22Rv1 (cell line): Measurements from ENCODE around the gene PACS1.

ENCODE experiments used
- H3K27ac ChIP-seq: fragments of 450-650 bp; 2 replicates; pipeline ENCODE4 v1.5.1; 2017
- ZFX ChIP-seq: fragments of 450-650 bp; IDR thresholded peaks from 2 replicates; pipeline ENCODE4 v1.6.1; 2017; ENCODE audit warnings: antibody characterized with exemption, borderline replicate concordance
- TF ChIP-seq, protein P1 (sequence below): fragments of 450-650 bp; IDR thresholded peaks from 2 replicates; pipeline ENCODE4 v1.5.1; 2017; ENCODE audit warnings: mild to moderate bottlenecking

The PACS1 gene

DNA sequence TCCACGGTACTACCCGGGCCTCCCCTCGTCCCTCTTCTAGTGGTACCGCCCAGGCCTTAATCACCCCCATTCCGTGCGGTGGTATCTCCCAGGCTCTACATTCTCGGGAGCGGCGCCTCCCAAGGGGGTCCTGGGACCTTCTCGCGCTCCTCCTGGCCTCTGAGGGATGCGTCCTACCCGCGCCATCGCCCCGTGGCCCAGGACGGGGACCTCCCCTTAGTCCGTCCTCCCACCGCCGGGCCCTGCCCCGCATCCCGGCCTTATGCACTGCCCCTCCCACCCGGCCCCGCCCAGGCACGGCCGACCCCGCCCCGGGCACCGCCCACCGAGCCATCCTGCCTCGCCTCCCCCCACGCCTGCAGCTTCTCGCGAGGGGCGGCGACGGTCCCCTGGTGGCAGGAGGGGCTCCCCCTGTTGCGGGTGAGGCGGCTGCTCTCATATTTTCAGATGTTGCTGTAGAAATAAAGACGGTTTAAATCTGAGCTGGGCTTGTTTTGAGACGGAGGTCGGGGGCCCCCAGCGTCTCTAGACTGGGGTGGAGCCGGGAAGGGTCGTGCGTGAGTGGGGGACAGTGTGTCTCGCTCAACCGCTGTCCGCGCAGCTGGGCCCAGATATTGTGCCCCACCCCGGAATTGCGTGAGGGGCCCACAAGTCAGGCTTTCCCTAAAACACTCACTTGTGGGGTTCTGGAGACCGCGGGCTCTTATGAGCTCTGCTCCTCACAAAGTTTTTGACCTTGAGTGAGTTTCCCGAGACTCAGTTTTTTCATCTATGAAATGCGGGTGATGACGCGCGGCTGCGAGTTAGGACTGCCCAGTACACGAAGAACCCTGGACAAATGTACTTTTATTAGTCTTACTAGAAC is 197.5 kb downstream of the PACS1 start:
- H3K27ac ChIP-seq, result peak overlapping the region; percentile 93
- no peak for TF ChIP-seq ZFX
- TF ChIP-seq, protein P1, sequence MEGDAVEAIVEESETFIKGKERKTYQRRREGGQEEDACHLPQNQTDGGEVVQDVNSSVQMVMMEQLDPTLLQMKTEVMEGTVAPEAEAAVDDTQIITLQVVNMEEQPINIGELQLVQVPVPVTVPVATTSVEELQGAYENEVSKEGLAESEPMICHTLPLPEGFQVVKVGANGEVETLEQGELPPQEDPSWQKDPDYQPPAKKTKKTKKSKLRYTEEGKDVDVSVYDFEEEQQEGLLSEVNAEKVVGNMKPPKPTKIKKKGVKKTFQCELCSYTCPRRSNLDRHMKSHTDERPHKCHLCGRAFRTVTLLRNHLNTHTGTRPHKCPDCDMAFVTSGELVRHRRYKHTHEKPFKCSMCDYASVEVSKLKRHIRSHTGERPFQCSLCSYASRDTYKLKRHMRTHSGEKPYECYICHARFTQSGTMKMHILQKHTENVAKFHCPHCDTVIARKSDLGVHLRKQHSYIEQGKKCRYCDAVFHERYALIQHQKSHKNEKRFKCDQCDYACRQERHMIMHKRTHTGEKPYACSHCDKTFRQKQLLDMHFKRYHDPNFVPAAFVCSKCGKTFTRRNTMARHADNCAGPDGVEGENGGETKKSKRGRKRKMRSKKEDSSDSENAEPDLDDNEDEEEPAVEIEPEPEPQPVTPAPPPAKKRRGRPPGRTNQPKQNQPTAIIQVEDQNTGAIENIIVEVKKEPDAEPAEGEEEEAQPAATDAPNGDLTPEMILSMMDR, result no peak

DNA sequence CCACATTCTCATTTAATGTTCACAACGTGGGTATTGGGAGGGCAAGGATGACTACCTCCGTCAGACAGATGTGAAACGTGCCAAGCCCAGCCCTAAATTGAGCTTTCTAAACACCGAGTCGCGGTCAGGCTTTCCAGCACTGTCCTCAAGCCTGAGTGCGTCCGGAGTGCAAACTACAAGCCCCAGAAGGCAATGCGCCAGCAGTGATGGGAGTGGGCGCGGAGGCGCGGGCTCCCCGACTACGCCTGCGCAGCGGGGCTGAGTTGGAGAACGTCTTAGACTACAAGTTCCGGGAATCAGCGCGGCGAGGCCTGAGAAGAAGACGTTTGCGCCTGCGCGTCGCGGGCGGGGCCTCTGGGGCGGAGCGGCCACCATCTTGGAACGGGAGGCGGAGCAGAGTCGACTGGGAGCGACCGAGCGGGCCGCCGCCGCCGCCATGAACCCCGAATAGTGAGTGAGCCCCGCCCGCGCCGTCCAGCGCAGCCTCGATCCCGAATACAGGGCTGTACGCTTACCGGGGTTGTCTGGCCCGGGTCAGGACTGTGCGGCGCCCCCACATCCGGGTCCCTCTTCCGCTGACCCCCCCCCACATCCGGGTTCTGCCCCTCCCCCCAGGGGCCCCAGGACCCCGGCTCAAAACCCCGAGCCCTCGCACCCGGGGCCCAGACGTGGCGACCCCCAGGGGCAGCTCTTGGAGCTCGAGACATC is 198.3 kb downstream of the PACS1 start, which contains the start of gene RAB1B:
RAB1B (plus strand) TSS at position 396 of the 708 bp plus-strand sequence; CDS start at position 437, 41 bp downstream.
- H3K27ac ChIP-seq, result peak within 1 kb of the TSS; percentile 93
- TF ChIP-seq, protein P1, result no peak
- no peak for TF ChIP-seq ZFX

DNA sequence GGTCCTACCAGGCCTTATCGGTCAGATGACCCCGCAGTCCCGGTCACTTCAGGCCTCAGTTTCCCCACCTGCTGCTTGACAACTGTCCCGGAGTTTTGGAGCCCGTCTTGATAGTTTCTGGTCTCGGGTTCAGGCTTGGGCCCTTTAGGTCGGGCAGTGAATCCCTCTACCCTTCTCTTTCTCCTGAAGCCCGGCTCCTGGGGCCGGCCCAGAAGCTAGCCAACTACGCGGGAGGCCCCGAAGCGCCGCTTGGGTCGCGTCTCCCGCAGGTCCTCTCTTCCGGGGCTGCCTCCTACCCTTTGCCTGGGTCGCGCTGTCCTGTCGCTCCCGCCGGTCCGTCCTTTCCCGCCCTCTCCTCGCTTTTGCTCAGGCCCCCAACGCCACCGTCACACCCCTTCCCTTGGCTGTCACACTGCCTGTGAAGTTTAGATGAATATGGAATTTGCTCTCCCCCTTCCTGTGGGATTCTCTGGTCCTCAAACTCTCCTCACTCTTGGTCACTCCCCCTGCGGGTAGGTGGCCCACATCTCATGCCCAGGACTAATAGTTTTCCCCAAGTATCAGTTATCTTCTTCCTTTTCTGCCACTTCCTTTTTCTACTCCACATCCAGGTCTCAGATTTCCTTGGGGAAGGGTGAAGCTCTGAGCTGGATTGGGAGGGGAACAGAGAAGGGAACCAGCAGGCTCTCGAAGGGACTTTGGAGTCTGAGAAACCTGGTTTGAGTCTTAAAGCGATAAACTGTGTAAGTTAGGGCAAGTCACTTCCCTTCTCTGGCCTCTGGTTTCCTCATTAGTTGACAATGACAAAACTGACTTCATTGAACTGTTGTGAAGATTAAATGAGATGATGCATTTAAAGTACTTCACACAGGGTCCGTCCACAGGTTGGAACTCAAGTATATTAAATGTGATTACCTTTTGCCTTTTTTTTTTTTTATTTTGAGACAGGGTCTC is 199.2 kb downstream of the PACS1 start:
- peak overlapping the region; percentile 93 for H3K27ac ChIP-seq
- no peak for TF ChIP-seq ZFX
- TF ChIP-seq, protein P1, result peak; percentile 24; the same call in 1 of the 2 replicates

DNA sequence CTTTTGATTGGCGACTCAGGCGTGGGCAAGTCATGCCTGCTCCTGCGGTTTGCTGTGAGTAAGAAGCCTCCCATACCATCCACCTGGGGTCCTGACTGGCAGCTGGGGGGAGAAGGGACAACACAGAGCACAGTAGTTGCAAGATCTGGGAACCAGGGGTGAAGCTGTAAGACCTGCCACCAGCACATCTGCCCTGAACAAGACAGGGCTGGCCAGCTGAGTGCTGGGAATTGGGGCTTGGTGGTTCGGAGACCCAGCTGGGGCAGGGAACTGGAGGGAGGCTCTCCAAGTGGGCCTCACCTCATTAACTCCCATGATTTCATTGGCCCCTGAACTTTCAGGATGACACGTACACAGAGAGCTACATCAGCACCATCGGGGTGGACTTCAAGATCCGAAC is 201.7 kb downstream of the PACS1 start:
- H3K27ac ChIP-seq, result no peak overlapping the region; the same call in 1 of the 2 replicates
- TF ChIP-seq, protein P1, result no peak
- no peak for TF ChIP-seq ZFX

DNA sequence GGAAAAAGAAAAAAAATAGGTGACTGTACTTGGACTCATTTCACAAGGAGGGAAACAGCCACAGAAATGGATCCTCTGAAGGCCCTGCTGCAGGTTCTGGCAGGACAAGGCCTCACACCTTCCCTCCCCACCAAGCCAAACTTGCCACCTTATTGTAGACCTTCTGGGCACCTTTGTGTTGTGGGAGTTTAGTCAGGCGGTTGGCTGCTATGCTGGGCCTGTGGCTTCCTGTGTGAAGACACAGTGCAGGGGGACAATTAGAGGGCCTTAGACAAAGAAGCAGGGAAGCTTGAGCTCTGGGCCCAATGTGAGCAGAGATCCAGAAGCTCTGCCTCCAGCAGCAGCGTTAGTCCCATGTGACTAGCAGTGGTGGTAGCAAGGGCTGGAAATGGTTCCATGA is 202.5 kb downstream of the PACS1 start:
- H3K27ac ChIP-seq, result no peak overlapping the region
- TF ChIP-seq, protein P1, result no peak
- TF ChIP-seq ZFX, result no peak

DNA sequence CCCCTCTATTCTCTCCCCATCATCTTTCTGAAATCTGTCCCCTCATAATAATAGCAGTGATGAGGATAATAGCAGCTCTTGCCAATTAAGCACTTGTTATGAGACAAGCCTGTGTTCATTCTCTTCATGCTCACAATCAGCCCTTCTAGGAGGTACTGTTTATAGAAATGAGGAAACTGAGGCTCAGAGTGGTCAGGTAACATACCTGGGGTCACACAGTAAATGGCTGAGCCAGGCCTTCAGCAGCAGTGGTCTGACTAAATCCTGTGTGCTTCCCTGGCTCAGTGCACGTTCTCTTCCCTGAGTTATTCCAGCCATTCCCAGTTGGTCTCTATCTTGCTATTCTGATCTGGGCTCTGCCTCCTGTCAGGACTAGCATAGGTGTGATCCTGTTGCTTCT is 204.1 kb downstream of the PACS1 start:
- TF ChIP-seq ZFX, result no peak
- TF ChIP-seq, protein P1, result no peak
- peak overlapping the region; percentile 27; the same call in 1 of the 2 replicates for H3K27ac ChIP-seq
